Activated naive CD8-positive, alpha-beta T cell (primary cell): ENCODE measurements around the gene ZNF488.

Experiments
- H3K27ac Mint-ChIP-seq: one replicate; pipeline ENCODE4 v1.8.0; 2021; ENCODE audit warnings: mixed read lengths
- H3K27me3 Mint-ChIP-seq: one replicate; pipeline ENCODE4 v1.8.0; 2021; ENCODE audit warnings: mixed read lengths
- H3K36me3 Mint-ChIP-seq: one replicate; pipeline ENCODE4 v1.8.0; 2021; ENCODE audit warnings: mixed read lengths
- H3K4me1 Mint-ChIP-seq: one replicate; pipeline ENCODE4 v1.8.0; 2021; ENCODE audit warnings: low read depth, mixed read lengths
- H3K4me3 Mint-ChIP-seq: one replicate; pipeline ENCODE4 v1.8.0; 2021; ENCODE audit warnings: mild to moderate bottlenecking, mixed read lengths
- H3K9me3 Mint-ChIP-seq: one replicate; pipeline ENCODE4 v1.8.0; 2021; ENCODE audit warnings: low read depth, mixed read lengths

ZNF488 gene

GRCh38 chr10:47413531-47414226 is 29.6 kb upstream of the ZNF488 start:
- Mint-ChIP-seq H3K27me3 (no peaks in the 10 kb centered on the region), H3K9me3 (no peaks in the 10 kb centered on the region), H3K27ac (no peak overlapping the region), H3K36me3 (no peaks in the 10 kb centered on the region), H3K4me1 (no peaks in the 10 kb centered on the region), H3K4me3 (no peak overlapping the region)

DNA sequence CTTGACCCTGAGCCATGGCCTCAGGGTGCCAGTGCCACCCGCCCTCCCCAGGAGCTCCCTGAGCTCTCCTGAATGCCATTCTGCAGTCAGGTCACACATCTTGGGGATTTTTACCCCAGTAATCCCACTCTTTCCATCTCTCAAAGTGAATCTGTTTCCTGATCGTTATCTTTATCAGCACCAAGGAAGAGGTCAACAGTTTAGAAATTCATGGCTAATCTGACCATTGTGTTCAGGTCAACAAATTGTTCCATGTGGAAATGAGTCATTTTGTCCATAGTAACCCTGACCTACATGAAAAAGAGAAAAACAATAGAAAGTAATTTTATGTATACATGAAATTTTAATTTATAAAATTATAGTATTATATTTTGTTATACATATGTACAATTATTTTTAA is 28.8 kb upstream of the ZNF488 start:
- Mint-ChIP-seq H3K27me3 (no peaks in the 10 kb centered on the region), H3K4me1 (no peaks in the 10 kb centered on the region), H3K27ac (no peak overlapping the region), H3K4me3 (no peak overlapping the region), H3K9me3 (no peaks in the 10 kb centered on the region), H3K36me3 (no peaks in the 10 kb centered on the region)

- Mint-ChIP-seq H3K27me3 (no peaks in the 10 kb centered on the region), H3K4me1 (no peaks in the 10 kb centered on the region), H3K4me3 (no peak overlapping the region), H3K36me3 (no peaks in the 10 kb centered on the region), H3K27ac (no peak overlapping the region), H3K9me3 (no peaks in the 10 kb centered on the region)
Measured at GRCh38 chr10:47412177-47412730, 28.2 kb upstream of the ZNF488 start.

- Mint-ChIP-seq H3K36me3 (no peaks in the 10 kb centered on the region), H3K27ac (no peak overlapping the region), H3K4me3 (no peak overlapping the region), H3K9me3 (no peaks in the 10 kb centered on the region), H3K27me3 (no peaks in the 10 kb centered on the region), H3K4me1 (no peaks in the 10 kb centered on the region)
Measured at GRCh38 chr10:47410862-47411261, 26.8 kb upstream of the ZNF488 start.

GRCh38 chr10:47410271-47410670 is 26.2 kb upstream of the ZNF488 start:
- H3K27me3 Mint-ChIP-seq, result no peaks in the 10 kb centered on the region
- H3K4me3 Mint-ChIP-seq, result no peak overlapping the region
- H3K27ac Mint-ChIP-seq, result no peak overlapping the region
- H3K9me3 Mint-ChIP-seq, result no peaks in the 10 kb centered on the region
- no peaks in the 10 kb centered on the region for H3K36me3 Mint-ChIP-seq
- no peaks in the 10 kb centered on the region for H3K4me1 Mint-ChIP-seq

GRCh38 chr10:47409866-47410256 is 25.8 kb upstream of the ZNF488 start:
- H3K4me1 Mint-ChIP-seq, result no peaks in the 10 kb centered on the region

DNA sequence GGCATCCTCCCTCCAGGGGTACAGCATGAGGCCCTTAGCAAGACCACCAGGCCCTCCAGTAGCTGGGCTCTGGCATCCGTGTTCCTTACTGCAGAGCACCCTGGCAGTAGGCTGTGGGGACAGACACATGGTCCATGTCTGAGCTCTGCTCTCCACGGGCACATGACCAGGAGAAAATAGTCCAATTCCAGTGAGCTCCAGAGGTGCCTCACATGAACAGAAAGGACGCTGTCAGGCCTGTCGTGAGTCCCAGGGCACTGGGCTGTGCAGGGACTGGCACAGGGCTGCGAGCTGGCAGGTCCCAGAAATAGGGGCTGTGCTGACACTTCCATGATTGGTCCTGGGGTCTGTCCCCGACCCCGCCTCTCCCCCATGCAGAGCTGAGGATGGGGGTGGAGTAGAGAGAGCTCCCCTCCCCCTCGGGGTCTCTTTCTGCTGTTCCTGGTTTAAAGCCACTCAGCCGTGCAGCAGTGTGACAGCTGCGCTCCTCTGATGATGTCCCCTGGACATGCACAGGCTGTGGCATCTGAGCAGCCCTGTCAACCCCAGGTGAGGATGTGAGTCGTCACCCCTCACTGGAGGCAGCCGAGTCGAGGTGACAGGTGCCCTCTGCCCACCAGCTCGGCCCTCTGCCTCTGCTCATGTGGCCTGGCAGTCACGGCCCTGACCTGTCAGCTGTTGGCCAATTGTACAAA is 25.2 kb upstream of the ZNF488 start:
- H3K36me3 Mint-ChIP-seq, result no peaks in the 10 kb centered on the region
- H3K4me1 Mint-ChIP-seq, result no peaks in the 10 kb centered on the region
- no peak overlapping the region for H3K4me3 Mint-ChIP-seq

More at GRCh38 chr10:47409866-47410256, 25.8 kb upstream of the ZNF488 start:
- H3K36me3 Mint-ChIP-seq, result no peaks in the 10 kb centered on the region
- H3K4me3 Mint-ChIP-seq, result no peak overlapping the region
- no peaks in the 10 kb centered on the region for H3K27me3 Mint-ChIP-seq
- H3K27ac Mint-ChIP-seq, result no peak overlapping the region
- no peaks in the 10 kb centered on the region for H3K9me3 Mint-ChIP-seq

GRCh38 chr10:47408606-47409005 is 24.5 kb upstream of the ZNF488 start:
- Mint-ChIP-seq H3K27ac (no peak overlapping the region), H3K27me3 (no peaks in the 10 kb centered on the region), H3K4me1 (no peaks in the 10 kb centered on the region), H3K4me3 (no peak overlapping the region), H3K9me3 (no peaks in the 10 kb centered on the region), H3K36me3 (no peaks in the 10 kb centered on the region)

More for the DNA sequence above, 25.2 kb upstream of the ZNF488 start:
- Mint-ChIP-seq H3K9me3 (no peaks in the 10 kb centered on the region), H3K27ac (no peak overlapping the region), H3K27me3 (no peaks in the 10 kb centered on the region)

GRCh38 chr10:47406870-47407691 is 23.0 kb upstream of the ZNF488 start:
- Mint-ChIP-seq H3K27me3 (no peaks in the 10 kb centered on the region), H3K9me3 (no peaks in the 10 kb centered on the region), H3K4me1 (no peaks in the 10 kb centered on the region), H3K4me3 (no peak overlapping the region), H3K27ac (no peak overlapping the region), H3K36me3 (no peaks in the 10 kb centered on the region)

- H3K4me3 Mint-ChIP-seq, result no peak overlapping the region
- no peak overlapping the region for H3K27ac Mint-ChIP-seq
- no peaks in the 10 kb centered on the region for H3K36me3 Mint-ChIP-seq
- H3K9me3 Mint-ChIP-seq, result no peaks in the 10 kb centered on the region
- H3K4me1 Mint-ChIP-seq, result no peaks in the 10 kb centered on the region
- H3K27me3 Mint-ChIP-seq, result no peaks in the 10 kb centered on the region
Measured at GRCh38 chr10:47406548-47406869, 22.4 kb upstream of the ZNF488 start.

DNA sequence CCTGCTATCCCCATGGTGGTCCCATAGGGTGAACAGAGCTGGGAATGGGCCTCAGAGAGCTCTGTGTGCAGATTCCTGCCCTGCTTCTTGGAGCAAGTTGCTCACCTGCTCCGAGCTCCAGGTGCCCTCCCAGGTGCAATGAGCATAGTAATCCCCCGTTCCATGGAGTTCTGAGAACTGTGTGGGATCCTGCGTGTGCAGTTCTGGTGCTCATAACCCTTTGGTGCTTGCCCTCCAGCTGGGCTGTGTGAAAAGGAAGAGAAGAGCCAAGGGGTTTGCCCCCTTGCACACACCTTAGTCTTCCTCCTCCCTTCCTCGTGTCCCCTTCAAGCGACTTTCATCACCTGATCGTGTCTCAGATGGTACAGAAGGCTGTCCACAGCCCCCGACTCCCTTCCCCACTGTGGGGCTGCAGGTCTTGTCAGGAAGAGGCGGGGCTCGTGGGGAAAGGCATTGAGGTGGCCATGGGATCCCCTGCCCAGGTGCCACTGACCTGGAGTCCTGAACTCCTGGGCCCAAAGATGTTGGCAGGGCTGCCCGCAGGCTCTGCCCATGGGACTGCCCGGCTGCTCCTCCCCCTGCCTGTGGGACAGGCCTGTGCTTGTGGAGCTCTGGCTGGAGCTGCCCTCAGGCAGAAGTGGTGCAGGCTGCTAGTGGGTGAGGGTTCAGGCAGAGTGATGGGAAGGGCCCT is 21.9 kb upstream of the ZNF488 start:
- Mint-ChIP-seq H3K36me3 (no peaks in the 10 kb centered on the region), H3K27me3 (peaks cover 1% of the 10 kb centered on the region), H3K9me3 (no peaks in the 10 kb centered on the region), H3K4me1 (no peaks in the 10 kb centered on the region), H3K27ac (no peak overlapping the region), H3K4me3 (no peak overlapping the region)

GRCh38 chr10:47404937-47405336 is 20.8 kb upstream of the ZNF488 start:
- Mint-ChIP-seq H3K4me1 (no peaks in the 10 kb centered on the region), H3K27me3 (peaks cover 2% of the 10 kb centered on the region), H3K36me3 (no peaks in the 10 kb centered on the region), H3K9me3 (no peaks in the 10 kb centered on the region), H3K4me3 (no peak overlapping the region), H3K27ac (no peak overlapping the region)

GRCh38 chr10:47404446-47404845 is 20.4 kb upstream of the ZNF488 start:
- no peaks in the 10 kb centered on the region for H3K9me3 Mint-ChIP-seq
- no peaks in the 10 kb centered on the region for H3K4me1 Mint-ChIP-seq
- H3K27me3 Mint-ChIP-seq, result peaks cover 2% of the 10 kb centered on the region
- no peak overlapping the region for H3K27ac Mint-ChIP-seq
- no peaks in the 10 kb centered on the region for H3K36me3 Mint-ChIP-seq
- H3K4me3 Mint-ChIP-seq, result no peak overlapping the region

DNA sequence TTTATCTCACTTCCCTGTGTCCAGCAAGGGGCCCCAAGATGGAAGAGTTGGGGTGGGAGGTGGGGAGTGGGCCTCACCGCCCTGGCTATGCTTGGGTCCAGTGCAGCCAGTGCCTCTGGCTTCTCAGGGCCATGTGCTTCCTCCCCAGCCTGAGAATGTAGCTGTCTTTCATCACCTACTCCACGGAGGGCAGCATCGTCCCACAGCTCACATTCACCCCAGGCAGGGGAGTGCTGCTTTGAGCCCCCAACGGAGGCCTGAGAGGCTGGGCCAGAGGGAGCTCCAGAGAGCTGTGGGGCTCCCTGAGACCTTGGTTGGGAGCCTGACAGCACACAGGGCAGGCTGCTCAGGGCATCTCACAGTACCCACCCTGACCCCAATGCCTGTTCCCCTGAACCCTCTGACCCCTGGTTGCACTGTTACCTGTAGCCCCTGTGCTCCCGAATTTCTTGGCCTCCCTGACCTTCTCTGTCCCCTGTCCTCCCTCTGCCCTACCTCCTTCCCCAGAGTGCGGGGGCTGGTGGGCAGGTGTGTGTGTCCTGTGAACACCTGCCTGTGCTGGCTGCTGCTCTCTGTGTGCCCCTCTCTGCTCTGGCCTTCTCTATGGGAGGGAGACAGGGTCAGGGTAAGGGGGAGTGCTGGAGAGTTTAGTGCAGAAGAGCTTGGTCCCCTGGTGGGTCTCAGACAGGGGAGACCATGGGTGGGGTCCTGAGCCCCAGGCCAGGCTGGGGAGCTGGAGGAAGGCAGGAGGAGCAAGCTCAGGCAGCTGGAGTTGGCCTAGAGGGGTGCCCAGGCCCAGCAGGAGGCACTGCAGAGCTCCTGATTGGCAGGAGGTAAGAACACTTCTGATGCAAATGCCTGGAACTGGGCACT is 19.6 kb upstream of the ZNF488 start:
- Mint-ChIP-seq H3K9me3 (no peaks in the 10 kb centered on the region), H3K4me1 (no peaks in the 10 kb centered on the region), H3K4me3 (no peak overlapping the region), H3K27me3 (peaks cover 5% of the 10 kb centered on the region), H3K36me3 (no peaks in the 10 kb centered on the region), H3K27ac (no peak overlapping the region)
